Amniotic stem cell (primary cell): Measurements from ENCODE around the gene CYP1B1.
"Not testable (repeated sequence)": the region's sequence is repeated elsewhere in the genome, so short reads cannot be mapped to it uniquely, and the experiment has no call there.

Experiments used
- DNase-seq: peaks from one replicate; lab custom pipeline; 2025; lab: John Stamatoyannopoulos, UW

Gene CYP1B1

GRCh38 chr2:38075507-38076151 is at the start of gene CYP1B1:
Gene CYP1B1, minus strand, starts transcription at chr2:38076151. Its CDS starts 763 bp downstream, at chr2:38075388.
- no peak for DNase-seq

GRCh38 chr2:38125007-38125406 is 49.1 kb upstream of the CYP1B1 start:
- DNase-seq, result no peak

GRCh38 chr2:38123911-38124310 is 48.0 kb upstream of the CYP1B1 start:
- no peak for DNase-seq

- DNase-seq, result no peak
These were observed 46.4 kb upstream of the CYP1B1 start for GRCh38 chr2:38122344-38122743.

- no peak for DNase-seq
These were observed 45.5 kb upstream of the CYP1B1 start for GRCh38 chr2:38121481-38121880.

GRCh38 chr2:38120829-38121228 is 44.9 kb upstream of the CYP1B1 start:
- DNase-seq, result no peak

- DNase-seq, result no peak
These were observed 44.3 kb upstream of the CYP1B1 start for GRCh38 chr2:38120264-38120592.

- peak; percentile 73 for DNase-seq
These were observed 40.8 kb upstream of the CYP1B1 start for GRCh38 chr2:38116762-38117161.

GRCh38 chr2:38115216-38116032 is 39.5 kb upstream of the CYP1B1 start:
- DNase-seq, result peak; percentile 39

GRCh38 chr2:38113981-38114708 is 38.2 kb upstream of the CYP1B1 start:
- no peak for DNase-seq

- DNase-seq, result no peak
These were observed 37.1 kb upstream of the CYP1B1 start for GRCh38 chr2:38113051-38113450.

- not testable (repeated sequence) for DNase-seq
These were observed 35.4 kb upstream of the CYP1B1 start for GRCh38 chr2:38111350-38111749.

GRCh38 chr2:38109732-38110181 is 33.8 kb upstream of the CYP1B1 start:
- DNase-seq, result no peak

GRCh38 chr2:38108907-38109731 is 33.2 kb upstream of the CYP1B1 start:
- no peak for DNase-seq

- DNase-seq, result no peak
These were observed 31.9 kb upstream of the CYP1B1 start for GRCh38 chr2:38107738-38108410.

GRCh38 chr2:38106405-38107094 is 30.6 kb upstream of the CYP1B1 start:
- no peak for DNase-seq

GRCh38 chr2:38105922-38106321 is 30.0 kb upstream of the CYP1B1 start:
- DNase-seq, result no peak

GRCh38 chr2:38104598-38104997 is 28.6 kb upstream of the CYP1B1 start:
- DNase-seq, result no peak

- no peak for DNase-seq
These were observed 24.4 kb upstream of the CYP1B1 start for GRCh38 chr2:38100328-38100727.

- no peak for DNase-seq
These were observed 23.4 kb upstream of the CYP1B1 start for GRCh38 chr2:38099099-38100028.
